Thyroid gland (tissue), 4 donors: ENCODE results near the gene ZMYND12.

ENCODE experiments used
- CTCF ChIP-seq, 6 experiments: fragments of 200-600 bp in 3 of 6; fragments of 450-650 bp in 3 of 6; sonication (generic) in 3 of 6; IDR thresholded peaks; one replicate each; pipeline ENCODE4 v1.5.1; 2016 to 2019; ENCODE audit warnings: antibody characterized with exemption in 6 of 6, mild to moderate bottlenecking in 2 of 6, inconsistent platforms in 1 of 6, moderate library complexity in 1 of 6
- POLR2A ChIP-seq, 2 donors: fragments of 450-650 bp; IDR thresholded peaks; one replicate each; pipeline ENCODE4 v1.6.1; 2017; ENCODE audit warnings: antibody characterized with exemption in 2 of 2, mild to moderate bottlenecking in 2 of 2, moderate library complexity in 1 of 2

- TF ChIP-seq CTCF (IDR thresholded peaks at IDR 0.05): no peak
- TF ChIP-seq POLR2A (IDR thresholded peaks at IDR 0.05): no peak
Measured at GRCh38 chr1:42419126-42419821, 36.5 kb downstream of the ZMYND12 start.
